ENCODE measurements around the gene HSDL2.
"Not testable (repeated sequence)": the region's sequence is repeated elsewhere in the genome, so short reads cannot be mapped to it uniquely, and the experiment has no call there.

HSDL2 gene

DNA sequence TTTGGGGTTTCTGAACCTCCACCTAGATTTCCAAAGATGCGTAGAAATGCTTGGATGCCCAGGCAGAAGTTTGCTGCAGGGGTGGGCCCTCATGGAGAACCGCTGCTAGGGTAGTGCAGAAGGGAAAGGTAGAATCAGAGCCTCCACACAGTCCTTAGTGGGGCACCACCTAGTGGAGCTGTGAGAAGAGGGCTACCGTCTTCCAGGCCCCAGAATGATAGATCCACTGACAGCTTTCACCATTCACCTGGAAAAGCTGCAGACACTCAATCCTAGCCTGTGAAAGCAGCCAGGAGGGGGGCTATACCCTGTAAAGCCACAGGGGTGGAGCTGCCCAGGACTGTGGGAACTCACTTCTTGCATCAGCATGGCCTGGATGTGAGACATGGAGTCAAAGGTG, 13.3 kb upstream of the HSDL2 start:
- DNase-seq (ENCODE audit: low read depth in 2 of 2) = no peak

- DNase-seq (ENCODE audit: low read depth in 2 of 2) = no peak
Observed at GRCh38 chr9:112367465-112367864, 12.4 kb upstream of the HSDL2 start.

GRCh38 chr9:112369817-112370216, 10.1 kb upstream of the HSDL2 start:
- DNase-seq (ENCODE audit: low read depth in 2 of 2) = no peak

- DNase-seq (ENCODE audit: low read depth in 2 of 2) = no peak
Observed at GRCh38 chr9:112371060-112371459, 8.8 kb upstream of the HSDL2 start.

- not testable (repeated sequence) for DNase-seq (ENCODE audit: low read depth in 2 of 2)
Observed at GRCh38 chr9:112373666-112374065, 6.2 kb upstream of the HSDL2 start.

DNA sequence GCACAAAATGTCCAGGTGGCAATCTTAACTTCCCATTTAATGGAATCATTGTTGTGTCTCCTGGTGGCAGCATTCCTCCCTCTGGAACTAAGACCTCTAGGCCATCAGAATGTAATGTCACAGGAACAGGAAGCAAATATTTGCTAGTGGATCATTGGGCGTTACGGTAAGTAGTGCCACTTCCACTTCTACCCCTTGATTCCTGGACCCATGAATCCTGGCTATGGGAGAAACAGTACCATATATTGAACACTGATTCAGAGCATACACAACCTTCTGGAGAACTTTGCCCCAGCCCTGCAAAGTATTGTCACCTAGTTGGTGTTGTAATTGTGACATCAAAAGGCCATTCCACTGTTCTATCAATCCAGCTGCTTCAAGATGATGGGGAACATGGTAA, 5.7 kb upstream of the HSDL2 start:
- not testable (repeated sequence) for DNase-seq (ENCODE audit: low read depth in 2 of 2)

GRCh38 chr9:112375361-112375760, 4.5 kb upstream of the HSDL2 start:
- DNase-seq (ENCODE audit: low read depth in 2 of 2) = no peak

DNA sequence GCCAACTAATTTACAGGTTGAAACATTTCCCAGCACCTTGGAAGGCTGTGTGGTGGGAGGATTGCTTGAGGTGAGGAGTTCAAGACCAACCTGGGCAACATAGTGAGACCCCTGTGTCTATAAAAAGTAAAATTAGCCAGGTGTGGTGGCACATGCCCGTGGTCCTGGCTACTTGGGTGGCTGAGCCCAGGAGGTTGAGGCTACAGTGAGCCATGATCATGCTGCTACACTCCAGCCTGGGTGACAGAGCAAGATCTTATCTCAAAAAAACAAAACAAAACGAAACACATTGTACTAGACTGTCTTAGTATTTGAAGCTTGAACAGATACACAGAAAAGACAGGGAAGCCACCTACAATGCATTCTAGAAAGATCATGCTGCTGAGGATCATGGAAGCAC, 2.8 kb upstream of the HSDL2 start:
- no peak for DNase-seq (ENCODE audit: low read depth in 2 of 2)

GRCh38 chr9:112377684-112378327, 2.1 kb upstream of the HSDL2 start:
- no peak for DNase-seq (ENCODE audit: low read depth in 2 of 2)

DNA sequence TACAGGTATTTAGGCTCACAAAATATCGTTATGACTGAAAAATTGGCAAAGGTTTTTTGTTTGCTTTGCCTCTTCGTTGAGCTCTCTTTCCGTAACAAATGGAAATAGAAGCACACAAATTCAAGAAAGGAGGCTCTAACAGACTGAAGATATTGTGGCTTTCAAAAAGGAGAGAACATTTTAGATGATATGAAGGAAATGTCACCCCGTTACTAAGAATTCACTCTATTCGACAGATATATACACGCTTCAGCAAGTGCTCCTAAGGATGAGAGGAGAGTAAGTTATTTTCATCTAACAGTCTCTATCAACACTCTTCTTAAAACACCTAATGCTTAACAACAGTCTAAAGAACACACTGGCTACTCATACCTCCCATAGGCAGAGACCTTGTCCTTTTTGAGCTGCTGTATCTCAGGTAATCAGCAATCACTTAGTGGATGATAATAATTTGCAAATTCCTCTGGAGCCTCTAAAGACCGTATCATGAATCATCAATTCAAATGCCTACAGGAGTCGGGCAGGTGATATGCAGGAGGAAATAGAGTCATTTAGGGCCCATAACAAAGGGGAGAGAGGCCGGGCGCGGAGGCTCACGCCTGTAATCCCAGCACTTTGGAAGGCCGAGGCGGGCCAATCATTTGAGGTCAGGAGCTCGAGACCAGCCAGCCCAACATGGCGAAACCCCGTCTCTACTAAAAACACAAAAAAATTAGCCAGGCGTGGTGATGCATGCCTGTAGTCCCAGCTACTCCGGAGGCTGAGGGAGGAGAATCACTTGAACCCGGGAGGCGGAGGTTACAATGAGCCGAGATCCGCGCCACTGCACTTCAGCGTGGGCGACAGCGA, 1.4 kb upstream of the HSDL2 start:
- DNase-seq (ENCODE audit: low read depth in 2 of 2) = peak in 1 of 2 donors; percentile 10

- DNase-seq (ENCODE audit: low read depth in 2 of 2) = peak; percentile 94 to 97
Observed at GRCh38 chr9:112379177-112380101, 469 bp upstream of the HSDL2 start.

DNA sequence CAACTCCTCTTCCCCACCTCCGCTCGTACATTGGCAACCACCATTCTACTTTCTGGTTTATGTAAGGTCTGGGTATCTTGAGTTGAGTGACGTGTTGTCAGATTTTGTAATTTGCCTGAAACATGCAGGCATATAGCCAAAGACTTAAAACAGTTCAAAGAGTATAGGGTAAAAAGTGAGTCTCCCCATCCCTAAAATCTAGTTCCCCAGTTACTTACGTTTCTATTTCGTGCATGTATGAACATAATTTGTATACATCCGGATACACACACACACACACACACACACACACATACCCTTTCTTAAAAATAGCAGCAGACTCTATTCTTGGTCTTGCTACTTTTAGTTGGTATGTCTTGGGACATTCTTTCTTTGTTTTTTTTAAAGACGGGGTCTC, 915 bp downstream of the HSDL2 start:
- DNase-seq (ENCODE audit: low read depth in 2 of 2) = no peak

DNA sequence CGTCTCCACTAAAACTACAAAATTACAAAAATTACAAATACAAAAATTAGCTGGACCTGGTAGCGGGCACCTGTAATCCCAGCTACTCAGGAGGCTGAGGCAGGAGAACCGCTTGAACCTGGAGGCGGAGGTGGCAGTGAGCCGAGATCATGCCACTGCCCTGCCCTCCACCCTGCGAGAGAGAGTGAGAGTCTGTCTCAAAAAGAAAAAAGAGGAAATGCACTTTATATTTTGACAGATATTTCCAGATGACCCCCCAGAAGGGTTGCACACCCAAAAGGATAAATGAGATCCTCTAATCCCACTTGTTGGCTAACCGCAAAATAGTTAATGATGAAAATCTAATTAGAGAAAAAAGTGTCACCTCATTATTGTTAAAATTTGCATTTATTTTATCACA, 2.2 kb downstream of the HSDL2 start:
- DNase-seq (ENCODE audit: low read depth in 2 of 2) = no peak

GRCh38 chr9:112382501-112383364, 2.8 kb downstream of the HSDL2 start:
- no peak for DNase-seq (ENCODE audit: low read depth in 2 of 2)

DNA sequence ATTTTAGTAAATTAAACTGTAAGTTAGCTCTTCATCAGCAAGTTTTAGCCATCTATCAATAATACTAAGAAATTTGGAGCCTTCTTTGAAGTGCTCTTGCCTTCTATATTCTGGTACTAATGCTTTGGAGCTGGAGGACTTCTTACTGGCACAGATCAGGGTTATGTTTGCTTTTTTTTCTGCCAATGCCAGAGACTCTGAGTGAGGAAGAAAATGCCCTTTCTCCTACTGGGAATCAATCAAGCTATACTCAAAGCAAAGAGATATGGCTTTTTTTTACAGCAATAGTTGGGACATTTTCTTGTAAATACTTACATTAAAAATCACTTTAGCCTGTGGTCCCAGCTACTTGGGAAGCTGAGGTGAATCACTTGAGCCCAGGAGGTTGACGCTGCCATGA, 4.3 kb downstream of the HSDL2 start:
- no peak for DNase-seq (ENCODE audit: low read depth in 2 of 2)

DNA sequence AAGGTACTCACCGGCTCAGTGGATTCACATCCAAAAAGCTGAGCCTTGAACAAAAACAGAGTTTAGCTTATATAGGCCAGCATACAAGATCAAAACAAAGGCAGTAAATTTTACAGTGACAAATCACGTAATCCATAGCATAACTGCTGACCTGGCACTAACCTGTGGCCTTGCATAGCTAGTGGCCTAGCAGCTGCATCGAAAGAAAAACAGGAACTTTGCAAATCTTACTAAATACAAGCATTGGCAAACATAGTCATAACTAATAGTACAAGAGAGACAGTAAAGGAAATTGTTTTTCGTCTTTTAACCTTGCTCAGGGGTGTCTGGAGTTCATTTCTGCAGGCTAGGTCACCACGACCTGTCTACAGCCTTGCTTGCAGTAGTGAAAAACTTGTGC, 4.8 kb downstream of the HSDL2 start:
- DNase-seq (ENCODE audit: low read depth in 2 of 2) = no peak

GRCh38 chr9:112387115-112387514, 7.2 kb downstream of the HSDL2 start:
- DNase-seq (ENCODE audit: low read depth in 2 of 2) = no peak

DNA sequence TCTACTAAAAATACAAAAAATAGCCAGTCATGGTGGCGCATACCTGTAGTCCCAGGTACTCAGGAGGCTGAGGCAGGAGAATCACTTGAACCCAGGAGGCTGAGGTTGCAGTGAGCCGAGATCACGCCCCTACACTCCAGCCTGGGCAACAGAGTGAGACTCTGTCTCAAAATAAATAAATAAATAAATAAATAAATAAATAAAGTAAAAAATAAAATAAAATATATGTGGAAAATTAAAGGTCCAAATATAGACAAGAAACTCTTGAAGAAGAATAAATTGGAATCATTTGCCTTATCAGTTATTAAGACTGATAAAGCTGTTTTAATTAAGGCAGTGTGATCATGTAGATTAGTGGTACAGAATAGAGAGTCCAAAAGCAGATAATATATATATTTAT, 10.0 kb downstream of the HSDL2 start:
- DNase-seq (ENCODE audit: low read depth in 2 of 2) = not testable (repeated sequence)

DNA sequence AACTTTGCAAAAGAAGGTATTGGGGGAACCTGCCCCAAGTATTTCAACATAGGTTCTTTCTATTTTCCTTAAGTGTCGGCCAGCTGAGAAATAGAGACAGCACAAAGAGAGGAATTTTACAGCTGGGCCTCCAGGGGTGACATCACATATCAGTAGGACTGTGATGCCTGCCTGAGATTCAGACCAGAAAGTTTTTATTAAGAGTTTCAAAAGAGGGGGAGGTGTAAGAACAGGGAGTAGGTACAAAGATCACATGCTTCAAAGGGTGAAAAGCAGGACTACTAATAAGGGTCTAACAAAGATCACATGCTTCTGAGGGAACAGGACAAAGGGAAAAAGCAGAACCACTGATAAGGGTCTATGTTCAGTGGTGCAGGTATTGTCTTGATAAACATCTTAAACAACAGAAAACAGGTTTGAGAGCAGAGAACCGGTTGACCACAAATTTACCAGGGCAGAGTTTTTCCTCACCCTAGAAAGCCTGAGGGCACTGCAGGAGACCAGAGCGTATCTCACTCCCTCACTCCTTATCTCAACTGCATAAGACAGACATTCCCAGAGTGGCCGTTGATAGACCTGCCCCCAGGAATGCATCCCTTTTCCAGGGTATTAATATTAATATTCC, 12.1 kb downstream of the HSDL2 start:
- DNase-seq (ENCODE audit: low read depth in 2 of 2) = not testable (repeated sequence)

DNA sequence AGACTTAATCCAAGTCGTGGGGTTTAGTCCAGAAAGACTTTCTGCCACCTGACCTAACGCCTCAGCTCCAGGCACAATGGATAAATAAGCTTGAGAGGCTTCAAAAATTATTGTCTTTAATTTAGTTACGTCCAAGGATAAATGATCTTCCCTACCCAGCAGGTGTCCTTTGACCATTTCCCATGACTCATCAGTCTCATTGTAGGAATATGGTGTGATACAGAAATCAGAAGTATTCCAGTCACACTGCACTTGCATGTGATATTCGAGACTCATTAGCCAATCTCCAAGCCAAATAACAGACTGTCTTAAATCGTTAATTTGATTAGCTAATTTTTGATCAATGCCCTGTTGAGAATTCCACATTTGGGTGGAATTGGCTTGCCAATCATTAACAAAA, 13.2 kb downstream of the HSDL2 start:
- DNase-seq (ENCODE audit: low read depth in 2 of 2) = not testable (repeated sequence)

DNA sequence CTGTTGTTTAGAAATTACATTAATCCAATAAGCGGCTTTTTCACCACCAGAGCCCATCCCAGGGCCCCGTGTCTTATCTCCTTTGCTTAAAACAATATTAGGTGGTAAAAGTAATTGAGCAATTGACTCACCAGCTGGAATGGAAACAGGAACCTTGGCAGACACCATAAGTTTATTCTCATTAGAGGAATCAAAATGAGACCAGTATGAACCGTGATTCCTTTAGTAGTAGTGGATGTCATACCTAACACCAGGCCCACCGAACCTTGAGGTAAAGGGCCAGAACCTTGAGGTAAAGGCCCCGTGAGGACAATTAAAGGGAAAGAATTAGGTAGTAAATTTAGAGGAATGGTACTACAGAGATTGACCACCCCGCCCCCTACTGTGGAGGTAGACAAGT, 16.5 kb downstream of the HSDL2 start:
- no peak for DNase-seq (ENCODE audit: low read depth in 2 of 2)
